MM.1S (cell line): ENCODE data around the gene SETD5.

Experiments used
- DNase-seq: peaks from one replicate; pipeline ENCODE4 v3.0.0-alpha.2; 2015
- H2AFZ ChIP-seq: fragments of 300-600 bp; sonication (generic); 2 replicates; pipeline ENCODE4 v1.6.0; 2016; ENCODE audit warnings: antibody characterized with exemption, low read length
- H3F3A ChIP-seq: fragments of 300-600 bp; sonication (generic); 2 replicates; pipeline ENCODE4 v1.6.1; 2016; ENCODE audit warnings: mild to moderate bottlenecking, antibody characterized with exemption, low read length, moderate library complexity, mixed read lengths; ENCODE audit not compliant: insufficient read depth
- H3K27ac ChIP-seq: fragments of 300-600 bp; sonication (generic); 2 replicates; pipeline ENCODE4 v1.5.1; 2016; ENCODE audit warnings: mild to moderate bottlenecking, low read length
- H3K27me3 ChIP-seq: fragments of 300-600 bp; sonication (generic); replicated peaks from 2 replicates; pipeline ENCODE4 v1.6.0; 2016; ENCODE audit warnings: low read length; ENCODE audit not compliant: insufficient read depth
- H3K36me3 ChIP-seq: fragments of 300-600 bp; sonication (generic); replicated peaks from 2 replicates; pipeline ENCODE4 v1.6.1; 2016; ENCODE audit warnings: mild to moderate bottlenecking, low read length, mixed read lengths; ENCODE audit not compliant: insufficient read depth
- H3K4me1 ChIP-seq: fragments of 300-600 bp; sonication (generic); 2 replicates; pipeline ENCODE4 v1.6.1; 2016; ENCODE audit warnings: low read length, mixed read lengths
- H3K4me2 ChIP-seq: fragments of 300-600 bp; sonication (generic); 2 replicates; pipeline ENCODE4 v1.6.0; 2016; ENCODE audit warnings: low read depth, low read length
- H3K4me3 ChIP-seq: fragments of 300-600 bp; sonication (generic); 2 replicates; pipeline ENCODE4 v1.5.1; 2016; ENCODE audit warnings: low read length, mixed read lengths
- H3K79me2 ChIP-seq: fragments of 300-600 bp; sonication (generic); 2 replicates; pipeline ENCODE4 v1.6.1; 2016; ENCODE audit warnings: mixed run types, low read length, mixed read lengths
- H3K9ac ChIP-seq: fragments of 300-600 bp; sonication (generic); 2 replicates; pipeline ENCODE4 v1.6.1; 2016; ENCODE audit warnings: low read length, mixed read lengths
- H3K9me2 ChIP-seq: fragments of 300-600 bp; sonication (generic); replicated peaks from 2 replicates; pipeline ENCODE4 v1.6.1; 2016; ENCODE audit warnings: mild to moderate bottlenecking, low read length, mixed read lengths; ENCODE audit not compliant: insufficient read depth
- H3K9me3 ChIP-seq: fragments of 300-600 bp; sonication (generic); replicated peaks from 2 replicates; pipeline ENCODE4 v1.6.1; 2016; ENCODE audit warnings: mild to moderate bottlenecking, low read length, mixed read lengths; ENCODE audit not compliant: insufficient read depth
- H4K20me1 ChIP-seq: fragments of 300-600 bp; sonication (generic); 2 replicates; pipeline ENCODE4 v1.6.1; 2016; ENCODE audit warnings: mild to moderate bottlenecking, low read length, moderate library complexity, mixed read lengths; ENCODE audit not compliant: insufficient read depth
- EZH2 ChIP-seq: fragments of 300-600 bp; sonication (generic); optimal IDR thresholded peaks from 2 replicates; pipeline ENCODE3; 2017; ENCODE audit warnings: low read depth, mild to moderate bottlenecking, antibody characterized with exemption, low read length, mixed read lengths
- EZH2phosphoT487 ChIP-seq: fragments of 300-600 bp; sonication (generic); IDR thresholded peaks from 2 replicates; pipeline ENCODE4 v1.6.1; 2018; ENCODE audit warnings: antibody characterized with exemption, low read length
- TF ChIP-seq, protein P1 (sequence below): fragments of 300-600 bp; sonication (generic); IDR thresholded peaks from 2 replicates; pipeline ENCODE4 v1.5.1; 2016; ENCODE audit warnings: antibody characterized with exemption, low read length, mixed read lengths

SETD5 gene

DNA sequence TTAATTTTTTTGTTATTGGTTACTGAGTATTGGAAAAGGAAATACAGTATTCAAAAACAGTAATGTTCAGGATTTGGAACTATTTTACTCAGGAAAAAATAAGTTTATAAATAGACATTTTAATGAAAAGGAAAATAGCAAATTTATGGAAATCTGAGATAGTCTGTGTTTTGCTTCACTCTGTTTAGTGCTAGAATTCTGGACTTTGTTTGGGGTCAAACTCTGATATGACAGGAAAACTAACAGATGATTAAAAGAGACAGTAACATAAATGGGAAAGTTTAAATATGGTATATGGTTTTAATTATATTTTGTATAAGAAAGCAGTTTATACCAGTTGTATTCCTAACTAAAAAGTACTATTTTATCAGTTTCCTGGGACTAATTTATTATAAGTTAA, 17.4 kb downstream of the SETD5 start:
- Histone ChIP-seq H3K9me2 (no peaks in the 10 kb centered on the region), H3K9me3 (no peaks in the 10 kb centered on the region), H3K79me2 (peaks cover 100% of the 10 kb centered on the region), H3F3A (0 out of 2 replicates have a peak, but pooled peaks cover 3% of the 10 kb centered on the region), H3K4me2 (no peak overlapping the region), H2AFZ (no peak overlapping the region), H4K20me1 (peaks cover 58% of the 10 kb centered on the region), H3K4me3 (no peak overlapping the region), H3K27ac (no peak overlapping the region), H3K4me1 (no peaks in the 10 kb centered on the region), H3K27me3 (no peaks in the 10 kb centered on the region), H3K9ac (no peak overlapping the region), H3K36me3 (no peaks in the 10 kb centered on the region; the same call in 1 of the 2 replicates)
- DNase-seq: no peak
- no peak for TF ChIP-seq EZH2phosphoT487
- TF ChIP-seq, protein P1, sequence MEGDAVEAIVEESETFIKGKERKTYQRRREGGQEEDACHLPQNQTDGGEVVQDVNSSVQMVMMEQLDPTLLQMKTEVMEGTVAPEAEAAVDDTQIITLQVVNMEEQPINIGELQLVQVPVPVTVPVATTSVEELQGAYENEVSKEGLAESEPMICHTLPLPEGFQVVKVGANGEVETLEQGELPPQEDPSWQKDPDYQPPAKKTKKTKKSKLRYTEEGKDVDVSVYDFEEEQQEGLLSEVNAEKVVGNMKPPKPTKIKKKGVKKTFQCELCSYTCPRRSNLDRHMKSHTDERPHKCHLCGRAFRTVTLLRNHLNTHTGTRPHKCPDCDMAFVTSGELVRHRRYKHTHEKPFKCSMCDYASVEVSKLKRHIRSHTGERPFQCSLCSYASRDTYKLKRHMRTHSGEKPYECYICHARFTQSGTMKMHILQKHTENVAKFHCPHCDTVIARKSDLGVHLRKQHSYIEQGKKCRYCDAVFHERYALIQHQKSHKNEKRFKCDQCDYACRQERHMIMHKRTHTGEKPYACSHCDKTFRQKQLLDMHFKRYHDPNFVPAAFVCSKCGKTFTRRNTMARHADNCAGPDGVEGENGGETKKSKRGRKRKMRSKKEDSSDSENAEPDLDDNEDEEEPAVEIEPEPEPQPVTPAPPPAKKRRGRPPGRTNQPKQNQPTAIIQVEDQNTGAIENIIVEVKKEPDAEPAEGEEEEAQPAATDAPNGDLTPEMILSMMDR: no peak
- TF ChIP-seq EZH2: no peak

- Histone ChIP-seq H3F3A (0 out of 2 replicates have a peak, but pooled peaks cover 3% of the 10 kb centered on the region), H3K27me3 (no peaks in the 10 kb centered on the region), H2AFZ (no peak overlapping the region), H3K27ac (no peak overlapping the region), H3K36me3 (no peaks in the 10 kb centered on the region; the same call in 1 of the 2 replicates), H4K20me1 (peaks cover 53% of the 10 kb centered on the region), H3K4me3 (no peak overlapping the region), H3K9me3 (no peaks in the 10 kb centered on the region), H3K9ac (no peak overlapping the region), H3K4me2 (no peak overlapping the region), H3K4me1 (no peaks in the 10 kb centered on the region), H3K79me2 (peaks cover 100% of the 10 kb centered on the region), H3K9me2 (no peaks in the 10 kb centered on the region)
- TF ChIP-seq, protein P1: no peak
- TF ChIP-seq EZH2: no peak
- no peak for TF ChIP-seq EZH2phosphoT487
- no peak for DNase-seq
Measured at GRCh38 chr3:9415485-9416138, 18.2 kb downstream of the SETD5 start.

GRCh38 chr3:9416139-9416780, 18.8 kb downstream of the SETD5 start:
- Histone ChIP-seq H3K36me3 (no peaks in the 10 kb centered on the region; the same call in 1 of the 2 replicates), H3K4me2 (no peak overlapping the region), H3K4me1 (no peaks in the 10 kb centered on the region), H3K27ac (no peak overlapping the region), H2AFZ (no peak overlapping the region), H3K27me3 (no peaks in the 10 kb centered on the region), H3F3A (0 out of 2 replicates have a peak, but pooled peaks cover 3% of the 10 kb centered on the region), H3K4me3 (no peak overlapping the region), H3K9ac (no peak overlapping the region), H3K9me3 (no peaks in the 10 kb centered on the region), H4K20me1 (peaks cover 53% of the 10 kb centered on the region), H3K79me2 (peaks cover 100% of the 10 kb centered on the region), H3K9me2 (no peaks in the 10 kb centered on the region)
- no peak for DNase-seq
- TF ChIP-seq EZH2 (no peak), EZH2phosphoT487 (no peak)
- TF ChIP-seq, protein P1: no peak
